ENCODE measurements around the gene TMEM80. TPM values are rescaled to one million over a fixed set of nuclear protein-coding genes. Genes with fewer than 3 reads are reported as not detected.

The TMEM80 gene
- total RNA-seq, 1 experiment from 2014 or later = 6.3 TPM

- in situ Hi-C loops (cut with HindIII; ENCODE audit: low pct_unique_long_range_greater_than_20kb, low sequenced_read_pairs) = no loop called here
- peak; percentile 95 for DNase-seq (ENCODE audit: low read depth)
Measured at GRCh38 chr11:694563-695287, 891 bp upstream of the TMEM80 start, which contains the start of gene DEAF1. Gene DEAF1, minus strand, starts transcription at chr11:695222. Its CDS starts 175 bp downstream, at chr11:695047.

GRCh38 chr11:695288-695537, 403 bp upstream of the TMEM80 start:
- no peak for DNase-seq (ENCODE audit: low read depth)
- in situ Hi-C loops (cut with HindIII; ENCODE audit: low pct_unique_long_range_greater_than_20kb, low sequenced_read_pairs) = no loop called here

- peak; percentile 77 for DNase-seq (ENCODE audit: low read depth)
- in situ Hi-C loops (cut with HindIII; ENCODE audit: low pct_unique_long_range_greater_than_20kb, low sequenced_read_pairs) = no loop called here
Measured at GRCh38 chr11:696955-697491, 1.4 kb downstream of the TMEM80 start.

- in situ Hi-C loops (cut with HindIII; ENCODE audit: low pct_unique_long_range_greater_than_20kb, low sequenced_read_pairs) = no loop called here
- DNase-seq (ENCODE audit: low read depth) = peak; percentile 63
Measured at GRCh38 chr11:697811-698311, 2.2 kb downstream of the TMEM80 start.

- DNase-seq (ENCODE audit: low read depth) = no peak
- in situ Hi-C loops (cut with HindIII; ENCODE audit: low pct_unique_long_range_greater_than_20kb, low sequenced_read_pairs) = no loop called here
Measured at GRCh38 chr11:698493-699115, 3.0 kb downstream of the TMEM80 start.

- in situ Hi-C loops (cut with HindIII; ENCODE audit: low pct_unique_long_range_greater_than_20kb, low sequenced_read_pairs) = no loop called here
- DNase-seq (ENCODE audit: low read depth) = no peak
Measured at GRCh38 chr11:699116-699508, 3.5 kb downstream of the TMEM80 start.

GRCh38 chr11:699753-700152, 4.1 kb downstream of the TMEM80 start:
- DNase-seq (ENCODE audit: low read depth) = no peak
- in situ Hi-C loops (cut with HindIII; ENCODE audit: low pct_unique_long_range_greater_than_20kb, low sequenced_read_pairs) = no loop called here

GRCh38 chr11:701741-702461, 6.3 kb downstream of the TMEM80 start:
- in situ Hi-C loops (cut with HindIII; ENCODE audit: low pct_unique_long_range_greater_than_20kb, low sequenced_read_pairs) = no loop called here
- DNase-seq (ENCODE audit: low read depth) = no peak

- in situ Hi-C loops (cut with HindIII; ENCODE audit: low pct_unique_long_range_greater_than_20kb, low sequenced_read_pairs) = no loop called here
- peak; percentile 40 for DNase-seq (ENCODE audit: low read depth)
Measured at GRCh38 chr11:702462-703461, 7.1 kb downstream of the TMEM80 start.

- in situ Hi-C loops (cut with HindIII; ENCODE audit: low pct_unique_long_range_greater_than_20kb, low sequenced_read_pairs) = no loop called here
- DNase-seq (ENCODE audit: low read depth) = no peak
Measured at GRCh38 chr11:703506-703905, 7.9 kb downstream of the TMEM80 start.

- in situ Hi-C loops (cut with HindIII; ENCODE audit: low pct_unique_long_range_greater_than_20kb, low sequenced_read_pairs) = no loop called here
- DNase-seq (ENCODE audit: low read depth) = no peak
Measured at GRCh38 chr11:704228-704674, 8.6 kb downstream of the TMEM80 start.

GRCh38 chr11:704781-705645, 9.4 kb downstream of the TMEM80 start:
- peak; percentile 69 for DNase-seq (ENCODE audit: low read depth)
- in situ Hi-C loops (cut with HindIII; ENCODE audit: low pct_unique_long_range_greater_than_20kb, low sequenced_read_pairs) = no loop called here

GRCh38 chr11:705646-706438, 10.2 kb downstream of the TMEM80 start, which contains the start of gene EPS8L2:
Gene EPS8L2, plus strand, starts transcription at chr11:706231. Its CDS starts 3,177 bp downstream, at chr11:709408.
- in situ Hi-C loops (cut with HindIII; ENCODE audit: low pct_unique_long_range_greater_than_20kb, low sequenced_read_pairs) = no loop called here
- peak; percentile 48 for DNase-seq (ENCODE audit: low read depth)

GRCh38 chr11:706439-706956, 10.9 kb downstream of the TMEM80 start:
- no peak for DNase-seq (ENCODE audit: low read depth)
- in situ Hi-C loops (cut with HindIII; ENCODE audit: low pct_unique_long_range_greater_than_20kb, low sequenced_read_pairs) = no loop called here

GRCh38 chr11:706957-707816, 11.6 kb downstream of the TMEM80 start:
- DNase-seq (ENCODE audit: low read depth) = peak; percentile 89
- in situ Hi-C loops (cut with HindIII; ENCODE audit: low pct_unique_long_range_greater_than_20kb, low sequenced_read_pairs) = no loop called here

All from Caki2 (cell line).